Activated T-helper 17 cell treated with anti-CD3 and anti-CD28 coated beads, Interleukin-2, amount 50 U/mL, for 72 hours (primary cell): ENCODE measurements around the gene AGPS. TPM values are rescaled to one million over a fixed set of nuclear protein-coding genes. Genes with fewer than 3 reads are reported as not detected.
A peak's percentile ranks its signal among the peaks of the same experiment; 100 is the strongest.
"Not testable (repeated sequence)": the region's sequence is repeated elsewhere in the genome, so short reads cannot be mapped to it uniquely, and the experiment has no call there.

Experiments
- ATAC-seq: fragments of 150-1000 bp; cut with Tn5 transposase; replicated peaks from 2 replicates; pipeline ENCODE4 v1.10.0; 2021; ENCODE audit warnings: mild to moderate bottlenecking, moderate library complexity
- H3K27ac Mint-ChIP-seq: one replicate; pipeline ENCODE4 v1.8.0; 2022; ENCODE audit warnings: mixed read lengths
- H3K27me3 Mint-ChIP-seq: one replicate; pipeline ENCODE4 v1.8.0; 2022; ENCODE audit warnings: mixed read lengths
- H3K36me3 Mint-ChIP-seq: one replicate; pipeline ENCODE4 v1.8.0; 2022; ENCODE audit warnings: low read depth, mild to moderate bottlenecking, mixed read lengths
- H3K4me1 Mint-ChIP-seq: one replicate; pipeline ENCODE4 v1.8.0; 2022; ENCODE audit warnings: mixed read lengths
- H3K4me3 Mint-ChIP-seq: one replicate; pipeline ENCODE4 v1.8.0; 2022; ENCODE audit warnings: mild to moderate bottlenecking, mixed read lengths
- H3K9me3 Mint-ChIP-seq: one replicate; pipeline ENCODE4 v1.8.0; 2022; ENCODE audit warnings: mixed read lengths
- total RNA-seq, 2 donors: library from RNA; stranded (reverse); gene quantifications; one replicate each; pipeline ENCODE4 v1.2.3, GENCODE V29; 2022

The AGPS gene
- total RNA-seq: 10 to 100 TPM; 31.4 to 70.0 TPM

GRCh38 chr2:177392373-177393202 lies at the start of gene AGPS:
TSS of gene AGPS (plus strand) at chr2:177392773. CDS start at chr2:177392790, 17 bp downstream.
- H3K9me3 Mint-ChIP-seq: no peaks in the 10 kb centered on the region
- H3K4me1 Mint-ChIP-seq: peaks cover 40% of the 10 kb centered on the region
- H3K4me3 Mint-ChIP-seq: peak within 1 kb of the TSS; percentile 95
- H3K36me3 Mint-ChIP-seq: peaks cover 26% of the 10 kb centered on the region
- peak within 1 kb of the TSS; percentile 92 for H3K27ac Mint-ChIP-seq
- ATAC-seq: peak; percentile 91
- no peaks in the 10 kb centered on the region for H3K27me3 Mint-ChIP-seq

GRCh38 chr2:177343773-177344172 lies 48.8 kb upstream of the AGPS start:
- Mint-ChIP-seq H3K27me3 (no peaks in the 10 kb centered on the region), H3K9me3 (no peaks in the 10 kb centered on the region), H3K27ac (no peak overlapping the region), H3K36me3 (no peaks in the 10 kb centered on the region), H3K4me3 (no peak overlapping the region), H3K4me1 (no peaks in the 10 kb centered on the region)
- no peak for ATAC-seq

DNA sequence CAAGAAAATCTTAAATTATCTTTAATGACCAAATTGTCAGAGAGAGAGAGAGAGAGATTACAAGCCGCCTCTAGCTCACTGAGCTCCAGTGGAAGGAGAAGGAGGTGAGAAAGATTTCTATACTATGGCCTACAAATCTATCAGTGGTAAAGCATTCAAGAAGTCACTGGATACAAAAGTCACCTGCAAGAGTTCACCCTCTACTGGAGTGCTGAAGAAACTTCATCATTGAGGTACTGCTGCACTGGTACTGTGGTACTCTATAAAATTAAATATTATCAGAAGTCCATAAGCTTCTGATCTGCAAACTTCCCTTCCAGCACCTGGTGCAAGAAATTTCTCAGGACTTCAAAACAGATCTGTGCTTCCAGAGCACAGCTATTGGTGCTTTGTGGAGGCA lies 48.3 kb upstream of the AGPS start:
- ATAC-seq: no peak
- no peaks in the 10 kb centered on the region for H3K36me3 Mint-ChIP-seq
- H3K27me3 Mint-ChIP-seq: no peaks in the 10 kb centered on the region
- H3K4me3 Mint-ChIP-seq: no peak overlapping the region
- H3K9me3 Mint-ChIP-seq: no peaks in the 10 kb centered on the region
- H3K27ac Mint-ChIP-seq: no peak overlapping the region
- H3K4me1 Mint-ChIP-seq: no peaks in the 10 kb centered on the region

DNA sequence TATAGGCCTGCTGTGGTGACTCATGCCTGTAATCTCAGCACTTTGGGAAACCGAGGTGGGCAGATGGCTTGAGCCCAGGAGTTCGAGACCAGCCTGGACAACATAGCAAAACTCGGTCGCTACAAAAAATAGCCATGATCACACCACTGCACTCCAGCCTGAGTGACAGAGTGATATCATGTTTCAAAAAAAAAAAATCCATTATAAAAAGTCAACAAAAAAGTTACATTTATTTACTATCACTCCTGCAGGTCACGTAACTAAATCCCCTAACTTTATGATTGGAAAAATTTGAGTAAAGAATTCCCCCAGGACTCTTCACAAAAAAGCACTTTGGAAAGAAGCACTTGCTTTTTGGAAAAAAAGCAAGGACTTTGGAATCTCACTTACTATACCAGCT lies 46.4 kb upstream of the AGPS start:
- ATAC-seq: no peak

DNA sequence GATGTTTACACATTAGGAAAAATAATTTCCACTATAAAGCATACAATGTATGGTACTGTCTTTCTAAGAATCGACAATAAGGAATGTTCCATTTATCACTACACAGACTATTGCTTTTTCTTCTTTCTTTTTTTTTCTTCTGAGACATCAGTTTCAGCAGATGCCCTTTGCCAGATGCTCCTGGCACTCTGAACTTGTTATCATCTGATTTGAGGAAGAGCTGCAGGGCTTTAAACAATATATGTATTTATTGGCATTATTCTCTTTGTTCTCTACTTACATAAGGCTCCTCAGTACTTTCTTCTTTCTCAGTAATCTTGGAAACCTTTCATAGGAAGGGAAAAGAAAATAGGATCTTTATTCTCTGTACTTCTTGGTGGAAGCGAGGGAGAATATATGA lies 45.0 kb upstream of the AGPS start:
- ATAC-seq: no peak
- Mint-ChIP-seq H3K27me3 (no peaks in the 10 kb centered on the region), H3K36me3 (no peaks in the 10 kb centered on the region), H3K27ac (no peak overlapping the region), H3K4me3 (no peak overlapping the region), H3K4me1 (no peaks in the 10 kb centered on the region), H3K9me3 (no peaks in the 10 kb centered on the region)

More for the DNA sequence above, 46.4 kb upstream of the AGPS start:
- no peaks in the 10 kb centered on the region for H3K27me3 Mint-ChIP-seq
- no peak overlapping the region for H3K4me3 Mint-ChIP-seq
- H3K27ac Mint-ChIP-seq: no peak overlapping the region
- no peaks in the 10 kb centered on the region for H3K36me3 Mint-ChIP-seq
- no peaks in the 10 kb centered on the region for H3K4me1 Mint-ChIP-seq
- H3K9me3 Mint-ChIP-seq: no peaks in the 10 kb centered on the region

- Mint-ChIP-seq H3K27ac (no peak overlapping the region), H3K9me3 (no peaks in the 10 kb centered on the region), H3K4me1 (no peaks in the 10 kb centered on the region), H3K36me3 (no peaks in the 10 kb centered on the region), H3K27me3 (no peaks in the 10 kb centered on the region), H3K4me3 (no peak overlapping the region)
- ATAC-seq: no peak
Measured at GRCh38 chr2:177348118-177348654, 44.4 kb upstream of the AGPS start.

GRCh38 chr2:177348733-177349693 lies 43.6 kb upstream of the AGPS start:
- Mint-ChIP-seq H3K27ac (no peak overlapping the region), H3K27me3 (no peaks in the 10 kb centered on the region), H3K4me3 (no peak overlapping the region), H3K4me1 (no peaks in the 10 kb centered on the region), H3K9me3 (no peaks in the 10 kb centered on the region), H3K36me3 (no peaks in the 10 kb centered on the region)
- ATAC-seq: no peak

DNA sequence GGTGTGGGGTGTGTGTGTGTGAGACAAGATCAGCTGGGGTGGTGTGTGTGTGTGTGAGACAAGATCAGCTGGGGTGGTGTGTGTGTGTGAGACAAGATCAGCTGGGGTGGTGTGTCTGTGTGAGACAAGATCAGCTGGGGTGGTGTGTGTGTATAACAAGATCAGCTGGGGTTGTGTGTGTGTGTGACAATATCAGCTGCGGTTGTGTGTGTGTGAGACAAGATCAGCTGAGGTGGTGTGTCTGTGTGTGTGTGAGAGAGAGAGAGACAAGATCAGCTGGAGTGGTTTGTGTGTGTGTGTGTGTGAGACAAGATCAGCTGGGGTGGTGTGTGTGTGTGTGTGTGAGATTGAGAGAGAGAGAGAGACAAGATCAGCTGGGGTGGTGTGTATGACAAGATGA lies 41.9 kb upstream of the AGPS start:
- H3K4me1 Mint-ChIP-seq, H3K27ac Mint-ChIP-seq, H3K36me3 Mint-ChIP-seq, H3K4me3 Mint-ChIP-seq, H3K9me3 Mint-ChIP-seq, ATAC-seq, H3K27me3 Mint-ChIP-seq: not testable (repeated sequence)

DNA sequence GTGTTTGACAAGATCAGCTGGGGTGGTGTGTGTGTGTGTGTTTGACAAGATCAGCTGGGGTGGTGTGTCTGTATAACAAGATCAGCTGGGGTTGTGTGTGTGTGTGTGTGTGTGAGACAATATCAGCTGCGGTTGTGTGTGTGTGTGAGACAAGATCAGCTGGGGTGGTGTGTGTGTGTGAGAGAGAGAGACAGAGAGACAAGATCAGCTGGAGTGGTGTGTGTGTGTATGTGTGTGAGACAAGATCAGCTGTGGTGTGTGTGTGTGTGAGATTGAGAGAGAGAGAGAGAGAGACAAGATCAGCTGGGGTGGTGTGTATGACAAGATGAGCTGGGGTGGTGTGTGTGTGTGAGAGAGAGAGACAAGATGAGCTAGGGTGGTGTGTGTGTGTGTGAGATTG lies 41.5 kb upstream of the AGPS start:
- not testable (repeated sequence) for ATAC-seq, H3K4me3 Mint-ChIP-seq, H3K4me1 Mint-ChIP-seq, H3K9me3 Mint-ChIP-seq, H3K27ac Mint-ChIP-seq, H3K36me3 Mint-ChIP-seq, H3K27me3 Mint-ChIP-seq

DNA sequence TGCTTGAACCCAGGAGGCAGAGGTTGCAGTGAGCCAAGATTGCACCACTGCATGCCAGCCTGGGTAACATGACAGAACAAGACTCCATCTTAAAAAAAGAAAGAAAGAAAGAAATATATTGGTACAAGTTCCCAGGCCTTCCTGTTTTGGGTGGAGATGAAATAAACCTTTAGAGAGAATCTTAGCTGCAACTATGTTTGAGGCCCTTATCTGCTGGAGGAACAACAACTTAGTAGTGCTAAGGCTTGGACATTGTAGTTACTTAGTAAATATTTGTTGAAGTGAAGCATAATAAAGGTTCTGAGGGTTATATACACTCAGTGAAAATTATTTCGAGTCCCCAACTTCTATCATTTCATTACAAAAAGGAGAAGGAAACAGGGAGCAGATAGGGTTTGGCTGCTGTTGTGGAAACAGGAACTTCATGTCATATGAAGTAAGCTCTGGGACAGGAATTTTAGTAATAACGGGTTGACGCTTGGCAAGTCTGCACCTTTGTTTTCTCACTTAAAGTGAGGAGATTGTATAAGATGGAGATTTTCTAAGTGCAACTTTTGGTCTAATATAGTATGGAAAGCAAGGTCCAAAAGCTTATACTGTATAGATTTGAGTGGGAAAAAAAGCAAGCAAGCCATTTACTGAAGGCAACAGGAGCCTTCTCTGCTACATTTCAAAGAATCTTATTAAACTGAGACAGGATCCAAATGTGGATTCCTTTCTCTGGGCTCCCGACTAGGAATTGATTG lies 40.0 kb upstream of the AGPS start:
- no peaks in the 10 kb centered on the region for H3K9me3 Mint-ChIP-seq
- no peaks in the 10 kb centered on the region for H3K4me1 Mint-ChIP-seq
- no peaks in the 10 kb centered on the region for H3K36me3 Mint-ChIP-seq
- H3K27me3 Mint-ChIP-seq: no peaks in the 10 kb centered on the region
- H3K27ac Mint-ChIP-seq: peak overlapping the region; percentile 14
- no peak overlapping the region for H3K4me3 Mint-ChIP-seq
- ATAC-seq: no peak

DNA sequence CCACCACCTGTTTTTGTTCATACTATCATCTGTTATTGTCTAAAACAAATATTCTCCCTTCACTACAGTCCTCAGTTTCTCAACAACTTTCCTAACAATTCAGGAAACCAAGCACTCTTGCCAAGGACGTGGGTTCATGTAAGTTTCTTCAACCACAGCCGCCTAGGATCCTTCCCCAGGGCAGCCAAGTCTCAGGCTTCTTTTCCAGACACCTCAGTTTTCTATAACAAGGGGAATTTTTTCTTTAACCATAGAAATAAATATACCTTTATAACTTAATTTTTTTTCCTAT lies 39.4 kb upstream of the AGPS start:
- Mint-ChIP-seq H3K36me3 (no peaks in the 10 kb centered on the region), H3K4me1 (no peaks in the 10 kb centered on the region), H3K27me3 (no peaks in the 10 kb centered on the region), H3K9me3 (no peaks in the 10 kb centered on the region), H3K4me3 (no peak overlapping the region), H3K27ac (no peak overlapping the region)
- ATAC-seq: no peak

DNA sequence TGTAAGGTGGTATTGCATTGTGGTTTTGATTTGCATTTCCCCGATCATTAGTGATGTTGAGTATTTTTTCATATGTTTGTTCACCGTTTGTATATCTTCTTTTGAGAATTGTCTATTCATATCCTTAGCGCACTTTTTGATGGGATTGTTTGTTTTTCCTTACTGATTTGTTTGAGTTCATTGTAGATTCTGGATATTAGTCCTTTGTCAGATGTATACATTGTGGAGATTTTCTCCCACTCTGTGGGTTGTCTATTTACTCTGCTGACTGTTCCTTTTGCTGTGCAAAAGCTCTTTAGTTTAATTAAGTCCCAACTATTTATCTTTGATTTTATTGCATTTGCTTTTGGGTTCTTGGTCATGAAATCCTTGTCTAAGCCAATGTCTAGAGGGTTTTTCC lies 38.0 kb upstream of the AGPS start:
- H3K36me3 Mint-ChIP-seq: not testable (repeated sequence)

GRCh38 chr2:177355874-177356273 lies 36.7 kb upstream of the AGPS start:
- Mint-ChIP-seq H3K4me3 (no peak overlapping the region), H3K36me3 (no peaks in the 10 kb centered on the region), H3K9me3 (no peaks in the 10 kb centered on the region), H3K27ac (no peak overlapping the region), H3K27me3 (no peaks in the 10 kb centered on the region), H3K4me1 (no peaks in the 10 kb centered on the region)
- no peak for ATAC-seq

More for the DNA sequence above, 38.0 kb upstream of the AGPS start:
- ATAC-seq, H3K27me3 Mint-ChIP-seq, H3K27ac Mint-ChIP-seq, H3K4me3 Mint-ChIP-seq, H3K9me3 Mint-ChIP-seq, H3K4me1 Mint-ChIP-seq: not testable (repeated sequence)

DNA sequence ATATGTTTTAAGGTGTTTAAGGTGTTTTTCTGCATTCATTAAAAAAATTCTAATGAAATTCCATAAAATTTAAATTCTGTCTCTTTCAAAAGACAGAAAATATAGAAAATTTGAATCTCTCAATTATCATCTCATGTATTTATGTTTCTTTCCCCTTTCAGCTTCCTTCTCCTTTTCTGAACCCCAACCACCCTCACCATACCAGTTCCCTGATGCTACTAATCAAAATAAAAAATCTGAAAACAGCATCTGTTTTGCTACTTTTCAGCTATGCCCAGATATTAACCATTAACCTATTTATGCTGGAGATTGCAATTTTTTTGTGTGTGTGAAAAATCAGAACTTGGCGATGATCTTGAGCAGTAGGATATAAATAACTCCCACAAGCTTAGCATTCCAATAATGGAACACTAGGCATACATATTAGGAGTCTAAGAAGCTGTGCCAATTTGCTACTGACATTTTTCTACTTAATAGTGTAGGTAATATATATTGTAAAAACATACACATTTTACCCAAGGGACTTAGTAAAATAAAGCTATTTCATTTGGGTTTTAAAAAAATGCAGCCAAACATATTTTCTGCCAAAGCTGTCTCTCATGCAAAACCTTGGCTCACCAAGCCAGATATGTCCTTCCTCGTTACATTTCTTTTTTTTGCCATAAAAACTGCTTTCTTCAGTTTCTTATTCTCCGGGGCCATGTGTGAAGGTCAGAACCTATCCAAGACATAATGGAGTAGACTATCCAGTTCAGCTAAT lies 32.6 kb upstream of the AGPS start:
- Mint-ChIP-seq H3K27ac (no peak overlapping the region), H3K27me3 (no peaks in the 10 kb centered on the region), H3K4me1 (no peaks in the 10 kb centered on the region), H3K4me3 (no peak overlapping the region), H3K9me3 (no peaks in the 10 kb centered on the region), H3K36me3 (no peaks in the 10 kb centered on the region)
- ATAC-seq: no peak
